MCF 10A (cell line): ENCODE results near the gene COL5A2. TPM values are rescaled to one million over a fixed set of nuclear protein-coding genes. Genes with fewer than 3 reads are reported as not detected.

ENCODE experiments used
- BruUV-seq: library from RNA; stranded (reverse); fragments of 400-500 nt; replicated peaks from 2 replicates; lab custom pipeline; 2021; lab: Mats Ljungman, UMichigan
- CTCF ChIA-PET: fragments of 300-600 bp; sonication (Branson Sonifier 250); formaldehyde crosslinking; extraction: SDS; loops from one replicate; lab custom pipeline; 2021; ENCODE audit warnings: antibody characterized with exemption, inconsistent platforms; lab: Yijun Ruan, JAX
- POLR2A ChIA-PET: fragments of 300-600, 350-650 bp; sonication (Branson Sonifier 250); formaldehyde crosslinking; extraction: SDS; loops from one replicate; lab custom pipeline; 2020; ENCODE audit warnings: antibody characterized with exemption, inconsistent platforms; lab: Yijun Ruan, JAX
- DNase-seq: peaks from one replicate; pipeline ENCODE4 v3.0.0-alpha.2; 2018; ENCODE audit not compliant: unreplicated experiment
- H3K27ac Mint-ChIP-seq: one replicate; pipeline ENCODE4 v1.8.0; 2022; ENCODE audit warnings: mild to moderate bottlenecking, low read depth, mixed read lengths; ENCODE audit not compliant: unreplicated experiment
- H3K27me3 Mint-ChIP-seq: one replicate; pipeline ENCODE4 v1.8.0; 2022; ENCODE audit warnings: mixed read lengths; ENCODE audit not compliant: insufficient read depth, unreplicated experiment
- H3K36me3 Mint-ChIP-seq: one replicate; pipeline ENCODE4 v1.8.0; 2022; ENCODE audit warnings: mild to moderate bottlenecking, moderate library complexity, mixed read lengths; ENCODE audit not compliant: insufficient read depth, unreplicated experiment
- H3K4me1 Mint-ChIP-seq: one replicate; pipeline ENCODE4 v1.8.0; 2022; ENCODE audit warnings: mixed read lengths; ENCODE audit not compliant: insufficient read depth, unreplicated experiment
- H3K4me3 Mint-ChIP-seq: one replicate; pipeline ENCODE4 v1.8.0; 2022; ENCODE audit warnings: mild to moderate bottlenecking, moderate library complexity, mixed read lengths; ENCODE audit not compliant: unreplicated experiment
- H3K9me3 Mint-ChIP-seq: one replicate; pipeline ENCODE4 v1.8.0; 2022; ENCODE audit warnings: mixed read lengths; ENCODE audit not compliant: unreplicated experiment
- CTCF ChIP-seq: fragments of 200-600 bp; IDR thresholded peaks from one replicate; pipeline ENCODE4 v1.8.0; 2022; ENCODE audit warnings: antibody characterized with exemption, mild to moderate bottlenecking; ENCODE audit not compliant: unreplicated experiment
- intact Hi-C: fragments of 100-400 bp; cut with micrococcal nuclease; formaldehyde crosslinking; loops from 2 replicates; pipeline ENCODE4 v1.14.1; 2022
- total RNA-seq: library from RNA; stranded (reverse); gene quantifications from 2 replicates; pipeline ENCODE4 v1.2.3, GENCODE V29; 2022

Gene COL5A2
- total RNA-seq, 1 experiment from 2014 or later, result 7.4 TPM

- no peak overlapping the region for H3K27ac Mint-ChIP-seq
- no peaks in the 10 kb centered on the region for H3K36me3 Mint-ChIP-seq
- H3K4me3 Mint-ChIP-seq, result no peak overlapping the region
- H3K27me3 Mint-ChIP-seq, result no peaks in the 10 kb centered on the region
- POLR2A ChIA-PET, result interaction anchor here (1.1 kb wide), 1 partner anchor 17 kb away, joined by 3 read pairs; no protein-coding TSS in a partner anchor
- H3K4me1 Mint-ChIP-seq, result peaks cover 14% of the 10 kb centered on the region
- no TSS peak for BruUV-seq
- TF ChIP-seq CTCF, result no peak
- H3K9me3 Mint-ChIP-seq, result no peaks in the 10 kb centered on the region
- CTCF ChIA-PET, result no interaction called here
- intact Hi-C loops, result no loop called here
- DNase-seq, result no peak
These were observed 34.9 kb upstream of the COL5A2 start for GRCh38 chr2:189214484-189214883.

- Mint-ChIP-seq H3K4me1 (peaks cover 16% of the 10 kb centered on the region), H3K27ac (peak overlapping the region; percentile 50), H3K27me3 (no peaks in the 10 kb centered on the region), H3K4me3 (no peak overlapping the region), H3K9me3 (no peaks in the 10 kb centered on the region), H3K36me3 (no peaks in the 10 kb centered on the region)
- no peak for TF ChIP-seq CTCF
- no peak for DNase-seq
- no TSS peak for BruUV-seq
- ChIA-PET POLR2A (interaction anchor here (4.3 kb wide), 1 partner anchor 9 kb away, joined by 26 read pairs; no protein-coding TSS in a partner anchor), CTCF (interaction anchor here (0.8 to 1.6 kb wide), 3 partner anchors 10 to 638 kb away, joined by 3 read pairs; no protein-coding TSS in a partner anchor)
- intact Hi-C loops, result no loop called here
These were observed 33.7 kb upstream of the COL5A2 start for GRCh38 chr2:189213250-189213649.

- intact Hi-C loops, result loop anchor here (1.0 kb wide), 1 partner anchor 78 kb away; no protein-coding TSS in a partner anchor
- Mint-ChIP-seq H3K27ac (peak overlapping the region; percentile 94), H3K27me3 (no peaks in the 10 kb centered on the region), H3K4me3 (peak overlapping the region; percentile 8), H3K9me3 (no peaks in the 10 kb centered on the region), H3K36me3 (no peaks in the 10 kb centered on the region), H3K4me1 (peaks cover 16% of the 10 kb centered on the region)
- DNase-seq, result peak; percentile 81
- POLR2A ChIA-PET, result interaction anchor here (0.6 to 4.3 kb wide), 17 partner anchors 9 to 932 kb away, joined by 3 to 26 read pairs (median 4); no protein-coding TSS in a partner anchor
- CTCF ChIA-PET, result interaction anchor here (0.6 to 1.2 kb wide), 3 partner anchors 19 to 685 kb away, joined by 3 to 4 read pairs (median 4); no protein-coding TSS in a partner anchor
- no TSS peak for BruUV-seq
- no peak for TF ChIP-seq CTCF
These were observed 30.9 kb upstream of the COL5A2 start for GRCh38 chr2:189210250-189211087.

- BruUV-seq, result no TSS peak
- intact Hi-C loops, result no loop called here
- peak overlapping the region; percentile 94 for H3K27ac Mint-ChIP-seq
- peaks cover 3% of the 10 kb centered on the region for H3K36me3 Mint-ChIP-seq
- no peak for DNase-seq
- peaks cover 23% of the 10 kb centered on the region for H3K4me1 Mint-ChIP-seq
- no peak for TF ChIP-seq CTCF
- POLR2A ChIA-PET, result interaction anchor here (0.6 to 2.7 kb wide), 2 partner anchors 17 to 25 kb away, joined by 3 to 16 read pairs; no protein-coding TSS in a partner anchor
- no peaks in the 10 kb centered on the region for H3K27me3 Mint-ChIP-seq
- CTCF ChIA-PET, result interaction anchor here (0.7 to 1.5 kb wide), 5 partner anchors 9 to 65 kb away, joined by 3 to 4 read pairs (median 4); no protein-coding TSS in a partner anchor
- no peaks in the 10 kb centered on the region for H3K9me3 Mint-ChIP-seq
- H3K4me3 Mint-ChIP-seq, result no peak overlapping the region
These were observed 28.7 kb upstream of the COL5A2 start for GRCh38 chr2:189208254-189208653.
